PC-3 (cell line): ENCODE results near the gene NOS1. TPM values are rescaled to one million over a fixed set of nuclear protein-coding genes. Genes with fewer than 3 reads are reported as not detected.

Experiments
- ATAC-seq: fragments of 200-7000 bp; cut with Tn5 transposase; 2 replicates; pipeline ENCODE4 v1.9.1; 2020; ENCODE audit warnings: mild to moderate bottlenecking, moderate library complexity
- BruUV-seq: library from RNA; stranded (reverse); fragments of 400-500 nt; replicated peaks from 2 replicates; lab custom pipeline; 2021; lab: Mats Ljungman, UMichigan
- CTCF ChIA-PET: fragments of 300-600 bp; sonication (Branson Sonifier 250); formaldehyde crosslinking; loops from one replicate; lab custom pipeline; 2022; ENCODE audit warnings: antibody characterized with exemption; lab: Charles Lee
- POLR2A ChIA-PET: fragments of 300-600 bp; sonication (Branson Sonifier 250); formaldehyde crosslinking; loops from one replicate; lab custom pipeline; 2022; ENCODE audit warnings: antibody characterized with exemption; ENCODE audit not compliant: unreplicated experiment; lab: Charles Lee
- DNase-seq: peaks from one replicate; pipeline ENCODE4 v3.0.0-alpha.2; 2015
- H2AFZ ChIP-seq: fragments of 300-600 bp; sonication (generic); 2 replicates; pipeline ENCODE4 v1.6.0; 2016; ENCODE audit warnings: antibody characterized with exemption, low read length
- H3F3A ChIP-seq: fragments of 300-600 bp; sonication (generic); one replicate; pipeline ENCODE4 v1.6.0; 2017; ENCODE audit warnings: antibody characterized with exemption, low read length, control low read depth, mild to moderate bottlenecking; ENCODE audit not compliant: unreplicated experiment
- H3K27ac ChIP-seq: fragments of 300-600 bp; sonication (generic); 2 replicates; pipeline ENCODE4 v1.5.1; 2016; ENCODE audit warnings: mild to moderate bottlenecking, low read length
- H3K27me3 ChIP-seq: fragments of 300-600 bp; sonication (generic); 2 replicates; pipeline ENCODE4 v1.6.1; 2016; ENCODE audit warnings: low read length, mixed read lengths
- H3K36me3 ChIP-seq: fragments of 300-600 bp; sonication (generic); 2 replicates; pipeline ENCODE4 v1.6.1; 2016; ENCODE audit warnings: low read depth, mixed run types, low read length, mixed read lengths
- H3K4me1 ChIP-seq: fragments of 300-600 bp; sonication (generic); 2 replicates; pipeline ENCODE4 v1.5.1; 2016; ENCODE audit warnings: low read length; ENCODE audit not compliant: insufficient read depth
- H3K4me2 ChIP-seq: fragments of 300-600 bp; sonication (generic); 2 replicates; pipeline ENCODE4 v1.6.0; 2016; ENCODE audit warnings: low read length
- H3K4me3 ChIP-seq: fragments of 300-600 bp; sonication (generic); 2 replicates; pipeline ENCODE4 v1.5.1; 2016; ENCODE audit warnings: mild to moderate bottlenecking, low read length, mixed read lengths
- H3K79me2 ChIP-seq: fragments of 300-600 bp; sonication (generic); 2 replicates; pipeline ENCODE4 v1.6.1; 2017; ENCODE audit warnings: low read length, mixed read lengths
- H3K9ac ChIP-seq: fragments of 300-600 bp; sonication (generic); 2 replicates; pipeline ENCODE4 v1.6.0; 2016; ENCODE audit warnings: mild to moderate bottlenecking, low read length
- H3K9me2 ChIP-seq: fragments of 300-600 bp; sonication (generic); replicated peaks from 2 replicates; pipeline ENCODE4 v1.6.1; 2016; ENCODE audit warnings: mixed run types, low read length, mixed read lengths
- H3K9me3 ChIP-seq: fragments of 300-600 bp; sonication (generic); 2 replicates; pipeline ENCODE4 v1.6.1; 2016; ENCODE audit warnings: low read length, mixed read lengths
- H4K20me1 ChIP-seq: fragments of 300-600 bp; sonication (generic); 2 replicates; pipeline ENCODE4 v1.6.1; 2016; ENCODE audit warnings: low read length, mixed read lengths
- EZH2 ChIP-seq: fragments of 300-600 bp; sonication (generic); IDR thresholded peaks from one replicate; pipeline ENCODE4 v1.6.1; 2017; ENCODE audit warnings: antibody characterized with exemption, mild to moderate bottlenecking, low read length; ENCODE audit not compliant: unreplicated experiment
- EZH2phosphoT487 ChIP-seq: fragments of 300-600 bp; sonication (generic); IDR thresholded peaks from 2 replicates; pipeline ENCODE4 v1.6.1; 2018; ENCODE audit warnings: mild to moderate bottlenecking, antibody characterized with exemption, low read length, borderline replicate concordance
- intact Hi-C: fragments of 100-400 bp; cut with micrococcal nuclease; formaldehyde crosslinking; loops from 2 replicates; pipeline ENCODE4 v1.9.0; 2023
- total RNA-seq: library from RNA; depleted of rRNA; stranded (reverse); fragments of >200 nt; gene quantifications from 2 replicates; pipeline ENCODE4 v1.2.3, GENCODE V29; 2014
- TF ChIP-seq, protein P1 (sequence below): fragments of 300-600 bp; sonication (generic); conservative IDR thresholded peaks from 2 replicates; pipeline ENCODE4 v1.5.1; 2017; ENCODE audit warnings: antibody characterized with exemption, low read depth, mild to moderate bottlenecking, low read length

Gene NOS1
- total RNA-seq, 1 experiment from 2014 or later, result 0.11 TPM

DNA sequence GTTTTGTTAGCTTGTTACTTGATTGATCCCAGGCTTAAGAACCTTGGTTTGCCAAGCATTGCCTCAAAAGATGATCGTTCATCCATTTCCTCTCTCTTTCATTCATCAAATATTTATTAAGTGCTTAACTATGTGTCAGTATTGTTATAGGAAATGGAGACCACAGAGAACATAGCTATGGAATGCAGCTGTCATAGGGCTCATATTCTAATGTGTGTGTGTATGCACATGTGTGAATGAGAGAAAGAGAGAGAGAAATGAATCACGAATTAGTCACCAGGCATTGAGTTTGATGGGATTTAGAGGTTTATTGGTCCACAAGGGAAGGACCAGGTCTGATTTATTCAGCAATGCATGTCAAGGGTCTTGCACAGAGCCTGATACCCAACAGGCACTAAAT lies 100.2 kb downstream of the NOS1 start:
- no peaks in the 10 kb centered on the region for H3K79me2 ChIP-seq
- DNase-seq (peak; percentile 96), ATAC-seq (peak; percentile 98)
- H3K4me2 ChIP-seq, result no peak overlapping the region
- H3K9ac ChIP-seq, result no peak overlapping the region
- BruUV-seq, result no TSS peak
- ChIA-PET POLR2A (interaction anchor here (0.6 kb wide), 1 partner anchor 73 kb away, joined by 15 read pairs; no protein-coding TSS in a partner anchor), CTCF (interaction anchor here (0.5 kb wide), 1 partner anchor 614 kb away, joined by 6 read pairs; no protein-coding TSS in a partner anchor)
- H4K20me1 ChIP-seq, result no peaks in the 10 kb centered on the region
- no peaks in the 10 kb centered on the region for H3K4me1 ChIP-seq
- no peaks in the 10 kb centered on the region for H3K27me3 ChIP-seq
- TF ChIP-seq, protein P1, sequence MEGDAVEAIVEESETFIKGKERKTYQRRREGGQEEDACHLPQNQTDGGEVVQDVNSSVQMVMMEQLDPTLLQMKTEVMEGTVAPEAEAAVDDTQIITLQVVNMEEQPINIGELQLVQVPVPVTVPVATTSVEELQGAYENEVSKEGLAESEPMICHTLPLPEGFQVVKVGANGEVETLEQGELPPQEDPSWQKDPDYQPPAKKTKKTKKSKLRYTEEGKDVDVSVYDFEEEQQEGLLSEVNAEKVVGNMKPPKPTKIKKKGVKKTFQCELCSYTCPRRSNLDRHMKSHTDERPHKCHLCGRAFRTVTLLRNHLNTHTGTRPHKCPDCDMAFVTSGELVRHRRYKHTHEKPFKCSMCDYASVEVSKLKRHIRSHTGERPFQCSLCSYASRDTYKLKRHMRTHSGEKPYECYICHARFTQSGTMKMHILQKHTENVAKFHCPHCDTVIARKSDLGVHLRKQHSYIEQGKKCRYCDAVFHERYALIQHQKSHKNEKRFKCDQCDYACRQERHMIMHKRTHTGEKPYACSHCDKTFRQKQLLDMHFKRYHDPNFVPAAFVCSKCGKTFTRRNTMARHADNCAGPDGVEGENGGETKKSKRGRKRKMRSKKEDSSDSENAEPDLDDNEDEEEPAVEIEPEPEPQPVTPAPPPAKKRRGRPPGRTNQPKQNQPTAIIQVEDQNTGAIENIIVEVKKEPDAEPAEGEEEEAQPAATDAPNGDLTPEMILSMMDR, result no peak
- H3K27ac ChIP-seq, result peak overlapping the region; percentile 50
- H3K9me2 ChIP-seq, result no peaks in the 10 kb centered on the region
- H3K4me3 ChIP-seq, result no peak overlapping the region
- intact Hi-C loops, result no loop called here
- H2AFZ ChIP-seq, result no peak overlapping the region
- 0 out of 2 replicates have a peak, but pooled peaks cover 5% of the 10 kb centered on the region for H3K36me3 ChIP-seq
- H3K9me3 ChIP-seq, result peaks cover 19% of the 10 kb centered on the region
- H3F3A ChIP-seq, result no peaks in the 10 kb centered on the region

DNA sequence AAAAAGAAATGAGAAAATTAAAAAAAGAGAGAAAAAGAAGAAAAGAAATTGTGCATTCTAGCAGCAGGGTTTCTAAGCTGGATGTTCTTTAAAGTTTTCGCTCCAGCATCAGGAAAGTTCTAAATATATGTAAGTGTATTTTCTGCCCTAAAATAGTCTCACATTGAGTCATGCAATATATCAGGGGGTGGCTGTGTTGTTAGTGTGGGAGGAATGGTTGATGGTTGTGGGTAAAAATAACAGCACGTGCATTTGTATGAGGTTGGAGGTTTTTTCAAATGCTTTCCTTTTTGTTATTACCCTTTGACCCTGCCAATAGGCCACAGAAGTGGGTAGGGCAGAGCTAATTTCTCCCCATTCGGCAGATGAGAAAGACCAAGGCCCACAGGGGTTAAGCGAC lies 106.0 kb downstream of the NOS1 start:
- Histone ChIP-seq H3K9ac (no peak overlapping the region), H3K27me3 (no peaks in the 10 kb centered on the region), H3K79me2 (no peaks in the 10 kb centered on the region), H2AFZ (no peak overlapping the region), H3K9me2 (no peaks in the 10 kb centered on the region), H4K20me1 (no peaks in the 10 kb centered on the region), H3K27ac (no peak overlapping the region), H3K4me3 (no peak overlapping the region), H3K4me1 (no peaks in the 10 kb centered on the region), H3K36me3 (no peaks in the 10 kb centered on the region), H3K4me2 (no peak overlapping the region), H3F3A (no peaks in the 10 kb centered on the region), H3K9me3 (0 out of 2 replicates have a peak, but pooled peaks cover 5% of the 10 kb centered on the region)
- intact Hi-C loops, result no loop called here
- CTCF ChIA-PET, result no interaction called here
- TF ChIP-seq, protein P1, result no peak
- TF ChIP-seq EZH2, result no peak
- TF ChIP-seq EZH2phosphoT487, result no peak
- BruUV-seq, result no TSS peak
- POLR2A ChIA-PET, result no interaction called here
- ATAC-seq (no peak), DNase-seq (no peak)

DNA sequence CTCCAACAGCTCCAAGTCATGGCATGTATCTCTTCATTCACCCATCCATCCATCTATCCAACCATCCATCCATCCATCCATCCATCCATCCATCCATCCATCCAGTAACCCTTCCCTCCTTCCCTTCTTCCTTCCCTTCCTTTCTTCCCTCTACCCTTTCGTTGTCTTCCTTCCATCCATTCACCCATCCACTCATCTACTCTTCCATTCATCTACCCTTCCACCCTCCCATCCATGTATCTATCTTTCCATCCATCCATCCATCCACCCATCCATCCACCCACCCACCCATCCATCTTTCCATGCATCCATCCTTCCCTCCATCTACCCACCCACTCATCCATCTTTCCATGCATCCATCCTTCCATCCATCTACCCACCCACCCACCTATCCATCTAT lies 117.9 kb downstream of the NOS1 start:
- TF ChIP-seq EZH2, result no peak
- TF ChIP-seq, protein P1, result no peak
- TF ChIP-seq EZH2phosphoT487, result no peak

More for the DNA sequence above, 117.9 kb downstream of the NOS1 start:
- no peaks in the 10 kb centered on the region for H3K79me2 ChIP-seq
- no peak overlapping the region for H3K9ac ChIP-seq
- ATAC-seq (no peak), DNase-seq (no peak)
- POLR2A ChIA-PET, result no interaction called here
- H3K36me3 ChIP-seq, result no peaks in the 10 kb centered on the region
- no peaks in the 10 kb centered on the region for H4K20me1 ChIP-seq
- H3K9me3 ChIP-seq, result no peaks in the 10 kb centered on the region
- H3K4me3 ChIP-seq, result no peak overlapping the region
- H3F3A ChIP-seq, result no peaks in the 10 kb centered on the region
- H3K4me1 ChIP-seq, result no peaks in the 10 kb centered on the region
- no peaks in the 10 kb centered on the region for H3K9me2 ChIP-seq
- H3K27me3 ChIP-seq, result peaks cover 16% of the 10 kb centered on the region; the same call in 1 of the 2 replicates
- H2AFZ ChIP-seq, result no peak overlapping the region
- no peak overlapping the region for H3K27ac ChIP-seq
- no TSS peak for BruUV-seq
- intact Hi-C loops, result no loop called here
- CTCF ChIA-PET, result no interaction called here
- no peak overlapping the region for H3K4me2 ChIP-seq
